NCI-H2107 treated with DMSO at 0.1 percent for 48 hours (cell line): ENCODE results near the gene KNSTRN.

Source experiments
- DNase-seq: peaks from one replicate; lab custom pipeline; 2025; ENCODE audit not compliant: unreplicated experiment; lab: John Stamatoyannopoulos, UW

Gene KNSTRN

GRCh38 chr15:40392986-40393948 is 10.7 kb downstream of the KNSTRN start:
- no peak for DNase-seq

GRCh38 chr15:40397688-40398412 is 15.3 kb downstream of the KNSTRN start:
- DNase-seq: no peak

GRCh38 chr15:40398413-40398873 is 15.9 kb downstream of the KNSTRN start:
- no peak for DNase-seq

- no peak for DNase-seq
Observed at GRCh38 chr15:40399370-40399769, 16.8 kb downstream of the KNSTRN start.

GRCh38 chr15:40405501-40406381 is 23.2 kb downstream of the KNSTRN start, which contains the start of gene IVD:
Gene IVD, plus strand, starts transcription at chr15:40405795. Its CDS starts 33 bp downstream, at chr15:40405828.
- peak; percentile 72 for DNase-seq

GRCh38 chr15:40407330-40407990 is 24.9 kb downstream of the KNSTRN start:
- DNase-seq: no peak

- no peak for DNase-seq
Observed at GRCh38 chr15:40409366-40409765, 26.8 kb downstream of the KNSTRN start.

- DNase-seq: no peak
Observed at GRCh38 chr15:40410476-40410875, 28.0 kb downstream of the KNSTRN start.

- DNase-seq: no peak
Observed at GRCh38 chr15:40412095-40412759, 29.7 kb downstream of the KNSTRN start.

- DNase-seq: no peak
Observed at GRCh38 chr15:40413036-40413435, 30.5 kb downstream of the KNSTRN start.

- DNase-seq: no peak
Observed at GRCh38 chr15:40414816-40415215, 32.3 kb downstream of the KNSTRN start.

- DNase-seq: no peak
Observed at GRCh38 chr15:40415226-40415625, 32.7 kb downstream of the KNSTRN start.

GRCh38 chr15:40416056-40416455 is 33.5 kb downstream of the KNSTRN start:
- DNase-seq: no peak

GRCh38 chr15:40418126-40418525 is 35.6 kb downstream of the KNSTRN start:
- no peak for DNase-seq

GRCh38 chr15:40420071-40420713 is 37.7 kb downstream of the KNSTRN start:
- DNase-seq: no peak

GRCh38 chr15:40420793-40421192 is 38.3 kb downstream of the KNSTRN start:
- DNase-seq: peak; percentile 7

- DNase-seq: peak; percentile 20
Observed at GRCh38 chr15:40421246-40422157, 39.0 kb downstream of the KNSTRN start.

- no peak for DNase-seq
Observed at GRCh38 chr15:40424483-40425115, 42.1 kb downstream of the KNSTRN start.
